ENCODE measurements around the gene NHLRC2.
"Not testable (repeated sequence)": the region's sequence is repeated elsewhere in the genome, so short reads cannot be mapped to it uniquely, and the experiment has no call there.

Gene NHLRC2

DNA sequence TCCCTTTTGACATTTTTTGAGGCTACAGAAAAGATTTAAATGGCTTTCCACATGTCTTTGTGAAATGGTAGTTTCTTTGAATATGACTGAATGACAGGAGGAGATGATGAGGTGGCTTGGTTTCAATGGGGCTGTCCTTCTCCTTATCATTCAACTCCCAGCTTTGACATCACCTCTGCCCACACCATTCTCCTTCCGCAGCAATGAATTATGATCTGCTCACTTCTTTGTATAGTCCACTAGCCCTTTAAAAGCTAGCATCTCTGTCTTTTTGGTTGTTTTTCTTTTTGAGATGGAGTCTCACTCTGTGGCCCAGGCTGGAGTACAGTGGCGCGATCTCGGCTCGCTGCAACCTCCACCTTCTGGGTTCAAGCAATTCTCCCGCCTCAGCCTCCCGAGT is 32.3 kb upstream of the NHLRC2 start:
- no peak overlapping the region for H3K27ac ChIP-seq
- ChIA-PET POLR2A (ENCODE audit: low non-redundant PET) (no interaction called here), CTCF (interaction anchor here (1.7 kb wide), 1 partner anchor 16 kb away, joined by 3 read pairs; no protein-coding TSS in a partner anchor)
- DNase-seq (ENCODE audit: low spot score), result no peak
- TF ChIP-seq, protein P1, sequence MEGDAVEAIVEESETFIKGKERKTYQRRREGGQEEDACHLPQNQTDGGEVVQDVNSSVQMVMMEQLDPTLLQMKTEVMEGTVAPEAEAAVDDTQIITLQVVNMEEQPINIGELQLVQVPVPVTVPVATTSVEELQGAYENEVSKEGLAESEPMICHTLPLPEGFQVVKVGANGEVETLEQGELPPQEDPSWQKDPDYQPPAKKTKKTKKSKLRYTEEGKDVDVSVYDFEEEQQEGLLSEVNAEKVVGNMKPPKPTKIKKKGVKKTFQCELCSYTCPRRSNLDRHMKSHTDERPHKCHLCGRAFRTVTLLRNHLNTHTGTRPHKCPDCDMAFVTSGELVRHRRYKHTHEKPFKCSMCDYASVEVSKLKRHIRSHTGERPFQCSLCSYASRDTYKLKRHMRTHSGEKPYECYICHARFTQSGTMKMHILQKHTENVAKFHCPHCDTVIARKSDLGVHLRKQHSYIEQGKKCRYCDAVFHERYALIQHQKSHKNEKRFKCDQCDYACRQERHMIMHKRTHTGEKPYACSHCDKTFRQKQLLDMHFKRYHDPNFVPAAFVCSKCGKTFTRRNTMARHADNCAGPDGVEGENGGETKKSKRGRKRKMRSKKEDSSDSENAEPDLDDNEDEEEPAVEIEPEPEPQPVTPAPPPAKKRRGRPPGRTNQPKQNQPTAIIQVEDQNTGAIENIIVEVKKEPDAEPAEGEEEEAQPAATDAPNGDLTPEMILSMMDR (conservative IDR thresholded peaks at IDR 0.05; ENCODE audit: low read depth), result no peak

DNA sequence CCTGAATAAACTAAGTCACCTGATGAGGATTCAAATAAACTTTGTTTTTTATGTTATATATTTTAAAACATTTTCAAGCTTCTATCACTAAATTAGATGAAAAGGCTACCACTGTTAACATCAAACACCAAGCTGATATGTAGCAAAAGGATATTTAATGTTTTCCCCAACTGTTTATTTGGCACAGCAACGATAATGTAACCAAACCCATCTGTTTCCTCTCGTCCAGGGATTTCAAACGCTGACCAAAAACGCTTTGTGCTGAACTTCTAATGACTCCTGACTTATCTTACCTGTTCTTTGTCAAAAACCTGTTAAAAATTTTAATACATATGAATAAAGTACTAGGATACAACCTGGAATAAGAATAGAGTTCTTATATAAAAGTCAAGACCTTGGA is 31.1 kb upstream of the NHLRC2 start:
- H3K27ac ChIP-seq, result no peak overlapping the region
- DNase-seq (ENCODE audit: low spot score), result no peak
- POLR2A ChIA-PET (ENCODE audit: low non-redundant PET), result no interaction called here
- CTCF ChIA-PET, result interaction anchor here (1.7 kb wide), 1 partner anchor 17 kb away, joined by 3 read pairs; no protein-coding TSS in a partner anchor
- TF ChIP-seq, protein P1 (conservative IDR thresholded peaks at IDR 0.05; ENCODE audit: low read depth), result no peak

DNA sequence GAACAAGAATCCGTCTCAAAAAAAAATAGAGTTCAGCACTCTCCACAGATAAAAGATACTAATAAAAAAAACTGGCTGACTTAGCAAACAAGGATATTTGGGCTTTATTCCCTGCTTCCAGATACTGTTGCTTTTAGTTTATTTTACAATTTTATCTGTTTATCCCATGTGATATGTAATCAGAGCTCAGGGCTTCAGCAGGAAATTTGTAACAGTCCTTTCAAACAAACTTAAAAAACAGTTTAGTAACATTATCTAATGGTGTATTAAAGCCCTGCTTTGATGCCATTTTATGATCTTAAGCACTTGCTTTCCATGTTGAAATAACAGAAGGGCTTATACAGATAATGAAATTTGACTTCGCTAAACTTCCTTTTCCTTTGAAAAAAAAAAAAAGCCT is 28.7 kb upstream of the NHLRC2 start:
- H3K27ac ChIP-seq, result no peak overlapping the region
- TF ChIP-seq, protein P1 (conservative IDR thresholded peaks at IDR 0.05; ENCODE audit: low read depth), result no peak
- POLR2A ChIA-PET (ENCODE audit: low non-redundant PET), result interaction anchor here (0.7 kb wide), 1 partner anchor 314 kb away, joined by 3 read pairs; no protein-coding TSS in a partner anchor
- CTCF ChIA-PET, result no interaction called here
- no peak for DNase-seq (ENCODE audit: low spot score)

DNA sequence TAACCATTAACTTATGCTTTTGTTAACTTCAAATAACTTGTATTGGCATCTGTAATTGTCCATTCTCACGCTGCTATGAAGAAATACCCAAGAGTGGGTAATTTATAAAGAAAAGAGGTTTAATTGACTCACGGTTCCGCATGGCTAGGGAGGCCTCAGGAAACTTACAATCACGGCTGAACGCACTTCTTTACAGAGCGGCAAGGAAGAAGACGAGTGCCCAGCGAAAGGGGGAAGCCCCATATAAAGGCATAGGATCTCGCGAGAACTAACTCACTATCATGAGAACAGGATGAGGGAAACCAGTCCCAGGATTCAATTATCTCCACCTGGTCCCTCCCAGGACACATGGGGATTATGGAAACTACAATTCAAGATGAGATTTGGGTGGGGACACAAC is 25.9 kb upstream of the NHLRC2 start:
- H3K27ac ChIP-seq; POLR2A ChIA-PET (ENCODE audit: low non-redundant PET); DNase-seq (ENCODE audit: low spot score): not testable (repeated sequence)
- CTCF ChIA-PET, result interaction anchor here (0.6 kb wide), 1 partner anchor 269 kb away, joined by 3 read pairs; no protein-coding TSS in a partner anchor

DNA sequence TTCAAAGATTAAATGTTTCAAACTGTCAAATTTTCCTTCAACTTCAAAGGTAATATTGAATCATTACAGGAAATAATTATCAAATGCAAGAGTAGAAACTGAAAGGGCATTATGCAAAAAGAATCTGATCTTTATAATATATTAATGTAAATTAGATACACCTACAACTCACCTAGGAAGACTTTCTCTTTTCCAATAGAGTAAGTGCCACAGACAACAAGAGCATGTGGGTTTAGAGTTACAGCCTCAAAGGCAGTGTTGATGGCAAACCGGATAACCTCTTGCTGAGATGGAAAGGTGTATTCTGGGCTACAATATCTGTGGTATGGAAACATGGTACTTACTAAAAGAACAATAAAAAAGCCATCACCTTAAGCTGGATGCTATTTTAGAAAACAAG is 12.3 kb upstream of the NHLRC2 start:
- no peak overlapping the region for H3K27ac ChIP-seq
- TF ChIP-seq, protein P1 (conservative IDR thresholded peaks at IDR 0.05; ENCODE audit: low read depth), result no peak
- no peak for DNase-seq (ENCODE audit: low spot score)
- CTCF ChIA-PET, result interaction anchor here (0.6 kb wide), 1 partner anchor 21 kb away, joined by 3 read pairs; no protein-coding TSS in a partner anchor
- POLR2A ChIA-PET (ENCODE audit: low non-redundant PET), result no interaction called here

DNA sequence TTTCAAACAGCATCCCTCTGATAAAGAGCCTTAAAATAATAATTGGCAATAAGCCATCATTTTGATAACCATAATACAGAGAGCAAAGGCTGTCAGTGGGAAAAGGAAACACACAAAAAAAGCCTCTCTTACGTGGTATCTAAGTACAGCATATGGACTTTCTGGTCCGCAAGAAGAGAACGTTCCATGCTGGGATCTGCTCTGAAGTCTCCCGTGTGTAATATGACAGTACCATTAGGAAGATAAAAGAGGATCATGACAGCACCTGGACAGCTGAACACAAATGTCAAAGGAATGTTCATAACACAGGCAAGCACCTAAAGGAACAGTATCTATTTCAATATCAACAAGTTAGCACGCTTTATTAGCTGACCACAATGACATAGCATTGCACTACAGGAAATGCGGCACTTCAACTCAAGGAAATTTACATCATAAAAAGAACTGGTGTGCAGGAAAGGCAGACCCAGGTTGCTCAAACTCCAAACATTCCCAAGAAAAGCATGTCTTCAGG is 10.4 kb upstream of the NHLRC2 start:
- TF ChIP-seq, protein P1 (conservative IDR thresholded peaks at IDR 0.05; ENCODE audit: low read depth), result no peak
- CTCF ChIA-PET, result no interaction called here
- DNase-seq (ENCODE audit: low spot score), result no peak
- POLR2A ChIA-PET (ENCODE audit: low non-redundant PET), result no interaction called here
- no peak overlapping the region for H3K27ac ChIP-seq

DNA sequence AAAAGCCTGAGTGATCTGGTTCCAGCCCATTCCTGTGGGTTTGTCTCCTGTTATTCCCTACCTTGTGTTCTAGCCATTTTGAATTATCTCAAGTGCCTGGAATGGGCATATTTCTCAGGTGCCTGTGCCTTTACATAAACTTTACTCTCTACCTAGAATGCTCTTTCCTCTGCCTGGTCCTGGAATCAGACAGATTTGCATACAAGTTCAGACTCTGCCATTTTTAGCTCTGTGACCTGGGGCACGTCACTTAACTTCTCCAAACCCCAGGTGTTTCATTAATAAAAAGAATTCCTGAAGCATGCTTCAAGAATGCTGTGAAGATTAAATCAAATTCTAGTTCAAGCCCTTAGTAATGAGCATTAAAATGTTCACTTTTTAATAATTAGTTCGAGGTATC is 8.4 kb upstream of the NHLRC2 start:
- TF ChIP-seq, protein P1 (conservative IDR thresholded peaks at IDR 0.05; ENCODE audit: low read depth), result no peak
- ChIA-PET CTCF (no interaction called here), POLR2A (ENCODE audit: low non-redundant PET) (no interaction called here)
- H3K27ac ChIP-seq, result no peak overlapping the region
- no peak for DNase-seq (ENCODE audit: low spot score)

All from RWPE1 (cell line).